ENCODE data around the gene NRBP1. TPM values are rescaled to one million over a fixed set of nuclear protein-coding genes. Genes with fewer than 3 reads are reported as not detected.

Gene NRBP1
- total RNA-seq (2014; rRNA removed; shearing (Covaris generic); ENCODE audit: low replicate concordance) = 146 and 150 TPM in 2 replicates

DNA sequence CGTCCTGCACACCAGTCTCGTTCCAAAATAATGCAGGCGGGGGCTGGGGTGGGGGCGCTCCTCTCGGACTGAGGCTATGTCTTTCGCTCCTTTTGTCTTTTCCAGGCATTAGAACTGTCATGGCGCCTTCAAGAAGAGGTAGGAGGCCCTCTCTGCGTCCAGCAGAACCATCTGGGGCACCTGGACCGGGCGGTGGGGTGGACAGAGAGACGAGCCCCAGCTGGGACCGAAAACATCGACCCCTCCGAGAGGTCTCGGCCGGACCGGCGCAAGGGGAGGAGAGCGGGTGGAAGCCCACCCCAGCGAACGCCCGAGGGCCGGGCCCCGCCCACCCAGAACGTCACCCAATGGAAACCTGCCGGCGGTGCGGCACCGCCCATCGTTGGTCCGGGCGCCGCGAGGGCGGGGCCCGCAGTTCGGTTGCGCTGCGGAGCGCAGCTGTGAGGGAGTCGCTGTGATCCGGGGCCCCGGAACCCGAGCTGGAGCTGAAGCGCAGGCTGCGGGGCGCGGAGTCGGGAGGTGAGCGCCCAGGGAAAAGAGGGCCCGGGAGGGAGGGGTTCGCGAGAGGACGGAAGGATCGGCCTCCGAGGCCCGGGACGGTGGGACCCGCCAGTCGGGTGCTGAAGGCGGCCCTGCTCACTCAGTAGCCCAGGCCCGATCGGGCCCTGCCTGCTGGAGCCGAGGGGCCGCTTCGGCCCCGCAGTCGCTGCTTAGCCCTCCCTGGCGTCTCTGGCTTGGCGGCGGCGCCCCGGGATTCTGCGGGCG lies at the start of gene NRBP1:
NRBP1 (plus strand) TSS at position 419 of the 765 bp plus-strand sequence. CDS start 4,643 bp downstream, outside the sequence.
- in situ Hi-C loops (cut with HindIII; ENCODE audit: low pct_unique_long_range_greater_than_20kb, low sequenced_read_pairs) = no loop called here
- peak; percentile 91 for DNase-seq (ENCODE audit: low read depth)

- in situ Hi-C loops (cut with HindIII; ENCODE audit: low pct_unique_long_range_greater_than_20kb, low sequenced_read_pairs) = no loop called here
- DNase-seq (ENCODE audit: low read depth) = no peak
Observed at GRCh38 chr2:27378809-27379290, 49.6 kb upstream of the NRBP1 start.

- DNase-seq (ENCODE audit: low read depth) = no peak
- in situ Hi-C loops (cut with HindIII; ENCODE audit: low pct_unique_long_range_greater_than_20kb, low sequenced_read_pairs) = no loop called here
Observed at GRCh38 chr2:27379383-27379835, 49.0 kb upstream of the NRBP1 start.

DNA sequence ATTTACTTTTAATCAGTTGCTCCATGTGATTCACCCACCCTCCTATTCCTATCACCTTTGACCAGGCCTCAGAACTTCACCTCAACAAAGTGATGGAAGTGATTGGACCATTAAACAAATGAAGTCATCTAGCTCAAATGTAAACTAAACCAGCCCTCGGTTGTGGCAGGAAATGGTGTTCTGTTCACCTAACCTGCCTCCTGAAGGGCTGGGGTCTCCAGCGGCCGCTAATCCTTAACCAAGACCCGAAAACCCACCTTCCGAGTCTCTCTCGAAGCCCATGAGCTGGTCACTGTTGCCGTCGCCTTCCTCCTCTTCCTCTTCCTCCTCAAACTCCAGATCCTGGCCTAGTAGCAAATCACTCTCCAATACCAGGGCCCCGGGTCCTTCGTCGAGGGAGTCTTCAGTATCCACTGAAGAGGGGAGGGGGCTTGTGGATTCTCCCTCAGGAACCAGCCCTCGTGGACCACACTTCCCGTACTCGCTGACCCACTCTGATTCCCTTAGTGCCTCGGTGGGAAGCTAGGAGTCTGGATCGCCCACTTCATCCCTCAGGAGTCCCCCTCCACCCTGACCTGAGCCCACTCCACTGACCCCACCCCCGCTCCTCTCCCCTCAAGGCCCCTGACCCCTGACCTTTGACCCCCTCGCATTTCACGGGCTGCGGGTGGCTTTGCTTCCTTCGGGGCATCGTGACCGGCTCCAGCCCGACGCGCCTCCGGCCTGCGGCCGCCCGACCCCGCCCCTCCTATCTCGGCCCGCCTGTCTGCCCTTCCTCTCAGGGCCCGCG lies 48.4 kb upstream of the NRBP1 start:
- DNase-seq (ENCODE audit: low read depth) = peak; percentile 65
- in situ Hi-C loops (cut with HindIII; ENCODE audit: low pct_unique_long_range_greater_than_20kb, low sequenced_read_pairs) = no loop called here

GRCh38 chr2:27380626-27381545 lies 47.5 kb upstream of the NRBP1 start, which contains the start of gene ZNF513:
Gene ZNF513 (minus strand): TSS chr2:27380734. CDS start chr2:27380526, 208 bp downstream.
- in situ Hi-C loops (cut with HindIII; ENCODE audit: low pct_unique_long_range_greater_than_20kb, low sequenced_read_pairs) = no loop called here
- DNase-seq (ENCODE audit: low read depth) = peak; percentile 91

GRCh38 chr2:27381577-27382181 lies 46.8 kb upstream of the NRBP1 start:
- in situ Hi-C loops (cut with HindIII; ENCODE audit: low pct_unique_long_range_greater_than_20kb, low sequenced_read_pairs) = no loop called here
- no peak for DNase-seq (ENCODE audit: low read depth)

GRCh38 chr2:27390822-27391679 lies 37.4 kb upstream of the NRBP1 start:
- DNase-seq (ENCODE audit: low read depth) = no peak
- in situ Hi-C loops (cut with HindIII; ENCODE audit: low pct_unique_long_range_greater_than_20kb, low sequenced_read_pairs) = no loop called here

DNA sequence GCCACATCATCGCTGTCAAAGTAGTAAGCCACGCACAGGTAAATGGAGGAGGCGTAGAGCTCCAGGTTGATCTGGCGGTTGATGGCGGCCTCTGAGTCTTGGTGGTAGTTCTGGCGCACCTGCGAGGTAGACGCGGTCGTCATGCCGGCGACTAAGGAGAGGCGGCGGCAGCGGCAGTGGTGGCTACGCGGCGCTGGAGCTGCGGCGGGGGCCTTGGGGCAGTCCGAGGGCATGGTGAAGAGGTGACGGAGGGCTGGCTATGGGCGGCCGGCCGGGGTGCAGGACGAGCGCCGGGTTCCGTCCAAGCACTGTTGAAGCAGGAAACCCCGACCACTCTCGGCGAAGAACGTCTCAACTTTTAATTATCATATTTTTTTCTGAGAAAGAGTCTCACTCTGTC lies 35.2 kb upstream of the NRBP1 start:
- in situ Hi-C loops (cut with HindIII; ENCODE audit: low pct_unique_long_range_greater_than_20kb, low sequenced_read_pairs) = no loop called here
- no peak for DNase-seq (ENCODE audit: low read depth)

- in situ Hi-C loops (cut with HindIII; ENCODE audit: low pct_unique_long_range_greater_than_20kb, low sequenced_read_pairs) = no loop called here
- no peak for DNase-seq (ENCODE audit: low read depth)
Observed at GRCh38 chr2:27398962-27399361, 29.5 kb upstream of the NRBP1 start.

DNA sequence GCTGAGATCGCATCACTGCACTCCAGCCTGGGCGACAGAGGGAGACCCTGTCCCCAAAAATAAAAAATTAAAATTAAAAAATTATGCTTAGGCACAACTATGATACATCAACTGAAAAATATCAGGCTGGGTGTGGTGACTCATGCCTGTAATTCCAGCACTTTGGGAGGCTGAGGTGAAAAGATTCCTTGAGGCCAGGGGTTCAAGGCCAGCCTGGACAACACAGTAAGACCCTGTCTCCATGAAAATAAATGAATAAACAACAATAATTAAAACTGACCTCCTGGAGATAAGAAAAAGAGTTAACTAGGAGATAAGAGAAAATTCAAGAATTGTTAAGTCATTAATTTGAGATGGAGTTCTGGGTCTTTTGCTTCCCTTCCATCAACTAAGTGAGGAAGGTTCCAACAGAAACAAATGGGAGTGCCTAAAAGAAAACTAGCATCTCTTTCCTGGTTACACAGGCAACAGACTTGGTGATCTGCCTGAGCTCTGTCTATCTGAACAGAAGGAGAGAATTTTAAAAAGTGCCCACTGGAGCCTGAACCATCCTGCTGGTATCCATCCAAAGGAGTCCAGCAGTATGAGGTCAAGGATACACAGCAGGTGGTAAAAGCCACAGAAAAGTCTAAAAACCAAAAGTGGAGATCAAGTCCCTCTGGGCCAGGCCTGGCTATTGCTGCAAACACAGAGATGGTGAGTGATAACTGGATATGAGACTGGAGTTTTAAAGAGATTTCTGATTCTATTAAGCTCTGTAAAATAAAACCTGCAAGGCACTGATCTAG lies 27.9 kb upstream of the NRBP1 start:
- in situ Hi-C loops (cut with HindIII; ENCODE audit: low pct_unique_long_range_greater_than_20kb, low sequenced_read_pairs) = no loop called here
- DNase-seq (ENCODE audit: low read depth) = no peak

DNA sequence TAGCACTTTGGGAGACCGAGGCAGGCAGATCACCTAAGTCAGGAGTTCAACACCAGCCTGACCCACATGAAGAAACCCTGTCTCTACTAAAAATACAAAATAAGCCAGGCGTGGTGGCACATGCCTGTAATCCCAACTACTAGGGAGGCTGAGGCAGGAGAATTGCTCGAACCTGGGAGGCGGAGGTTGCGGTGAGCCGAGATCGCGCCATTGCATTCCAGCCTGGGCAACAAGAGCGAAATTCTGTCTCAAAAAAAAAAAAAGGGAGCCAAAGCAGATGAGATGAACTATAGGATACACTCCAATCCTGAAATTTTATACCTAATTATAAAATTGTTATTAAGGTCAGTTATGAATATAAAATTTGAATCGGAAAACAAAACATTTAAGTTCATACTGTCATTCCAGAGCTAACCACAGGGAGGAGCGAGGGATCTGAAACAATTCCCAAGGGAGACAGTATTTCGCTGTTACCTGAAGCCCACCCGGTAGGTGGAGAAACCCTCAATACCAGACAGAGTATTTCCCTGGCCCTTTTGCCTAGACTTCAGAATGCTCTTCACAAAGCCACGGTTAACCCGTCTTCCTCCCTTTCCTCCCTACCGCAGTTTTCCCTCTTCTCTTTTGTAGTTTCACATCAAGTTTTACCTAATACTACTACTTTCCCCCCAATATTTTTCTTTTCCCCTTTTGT lies 20.5 kb upstream of the NRBP1 start:
- DNase-seq (ENCODE audit: low read depth) = peak; percentile 50
- in situ Hi-C loops (cut with HindIII; ENCODE audit: low pct_unique_long_range_greater_than_20kb, low sequenced_read_pairs) = no loop called here

DNA sequence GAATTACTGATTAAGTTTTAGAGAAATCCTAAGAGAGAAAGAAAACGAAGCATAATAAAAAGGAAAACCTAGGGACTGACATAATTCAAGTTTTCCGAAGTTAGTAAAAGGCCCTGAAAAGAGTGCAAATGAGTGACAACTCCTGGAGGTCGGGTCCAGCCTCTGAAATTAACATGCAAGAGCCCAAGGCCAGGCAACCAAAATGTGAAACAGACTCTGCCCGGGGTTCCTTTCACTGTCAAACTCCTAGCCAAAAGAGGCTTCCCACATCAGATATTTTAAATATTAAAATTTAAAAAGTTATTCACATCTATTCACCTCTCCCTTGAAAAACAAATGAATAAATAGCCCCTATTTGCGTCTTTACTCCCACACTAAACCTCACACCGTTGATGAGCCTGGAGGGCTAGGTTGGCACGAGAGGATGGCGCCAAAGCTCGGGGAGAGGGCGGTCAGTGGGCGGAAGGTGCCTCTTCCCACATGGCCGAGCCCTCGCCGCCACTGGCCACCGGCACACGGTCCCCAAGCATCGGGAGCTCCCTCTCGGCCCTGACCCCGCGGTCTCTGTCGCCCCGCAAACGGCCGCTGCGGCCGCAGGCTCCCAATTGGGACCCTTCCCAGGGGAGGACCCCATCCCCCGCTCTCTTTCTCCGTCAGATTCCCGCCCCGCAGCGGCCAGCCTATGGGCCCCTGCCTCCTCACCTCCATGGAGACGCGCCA lies 19.7 kb upstream of the NRBP1 start:
- peak; percentile 25 for DNase-seq (ENCODE audit: low read depth)
- in situ Hi-C loops (cut with HindIII; ENCODE audit: low pct_unique_long_range_greater_than_20kb, low sequenced_read_pairs) = no loop called here

DNA sequence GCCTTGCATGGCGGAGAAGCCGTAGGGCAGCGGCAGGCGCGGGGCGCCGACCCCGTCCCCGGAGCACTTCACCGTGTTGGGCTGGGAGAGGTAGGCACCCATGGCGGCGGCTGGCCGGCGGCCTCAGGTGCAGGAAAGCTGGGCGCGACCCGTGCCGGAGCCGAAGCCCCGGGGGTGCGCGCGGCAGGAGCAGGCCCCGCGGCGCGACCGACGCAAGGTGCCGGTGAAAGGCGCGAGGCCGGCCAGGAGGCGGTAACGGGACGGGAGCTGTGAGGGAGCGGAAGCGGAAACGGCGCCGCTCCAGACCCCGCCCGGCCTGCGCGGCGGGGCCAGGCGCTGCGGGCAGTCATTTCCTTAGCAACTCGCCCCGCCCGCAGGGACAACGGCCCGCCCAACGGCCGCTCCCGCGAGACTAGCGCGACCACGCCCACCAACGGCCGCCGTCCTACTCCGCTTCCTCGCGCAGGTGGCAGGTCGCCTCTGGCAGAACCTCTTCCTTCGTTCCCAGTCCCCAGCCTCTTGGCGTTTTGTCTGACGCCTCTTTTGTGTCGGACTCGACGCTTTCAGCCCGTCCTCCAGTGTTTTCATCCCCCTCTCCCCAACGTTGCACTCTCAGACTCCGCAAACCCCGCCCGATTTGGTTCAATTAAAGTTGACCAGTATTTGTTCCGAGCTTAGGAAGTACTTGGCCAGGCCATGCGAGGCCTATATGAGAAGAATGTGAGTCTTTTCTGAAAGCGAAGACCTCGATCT lies 18.9 kb upstream of the NRBP1 start, which contains the start of gene PPM1G:
PPM1G (minus strand) TSS at position 271 of the 753 bp plus-strand sequence; CDS start at position 102, 169 bp downstream.
- in situ Hi-C loops (cut with HindIII; ENCODE audit: low pct_unique_long_range_greater_than_20kb, low sequenced_read_pairs) = no loop called here
- peak; percentile 94 for DNase-seq (ENCODE audit: low read depth)

DNA sequence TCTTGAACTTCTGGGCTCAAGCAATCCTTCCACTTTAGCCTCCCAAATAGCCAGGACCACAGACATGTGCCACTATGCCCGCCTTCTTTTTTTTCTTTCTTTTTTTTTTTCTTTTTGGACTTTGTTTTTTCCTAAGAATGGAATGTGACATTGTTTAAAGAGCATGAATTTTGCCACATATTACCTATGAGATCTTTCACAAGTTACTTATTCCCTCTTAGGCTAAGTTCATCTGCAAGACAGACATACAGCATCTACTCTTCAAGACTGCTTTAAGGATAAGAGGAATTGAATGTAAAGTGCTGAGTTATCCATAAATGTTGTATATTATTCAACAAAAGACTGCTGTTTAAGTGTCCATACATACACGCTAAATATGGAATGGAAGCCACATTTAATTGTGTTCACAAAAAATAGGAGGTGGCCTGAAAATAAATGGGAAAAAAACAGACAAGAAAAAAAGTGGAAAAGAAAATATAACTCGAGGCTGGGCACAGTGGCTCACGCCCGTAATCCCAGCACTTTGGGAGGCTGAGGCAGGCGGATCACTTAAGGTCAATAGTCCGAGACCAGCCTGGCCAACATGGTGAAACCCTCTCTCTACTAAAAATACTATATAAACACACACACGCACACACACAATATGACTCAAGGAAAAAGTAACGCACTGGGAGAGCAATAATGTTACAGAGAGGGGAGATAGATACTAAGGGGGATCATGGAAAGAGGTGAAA lies 15.8 kb upstream of the NRBP1 start:
- DNase-seq (ENCODE audit: low read depth) = no peak

More for the DNA sequence above, 15.8 kb upstream of the NRBP1 start:
- in situ Hi-C loops (cut with HindIII; ENCODE audit: low pct_unique_long_range_greater_than_20kb, low sequenced_read_pairs) = no loop called here

All from Caki2 (cell line).